HG03432 (cell line): ENCODE results near the gene FOXP1.

Source experiments
- ATAC-seq: cut with Tn5 transposase; IDR thresholded peaks from one replicate; pipeline ENCODE4 v1.9.1; 2021; ENCODE audit warnings: mild to moderate bottlenecking, moderate library complexity; ENCODE audit not compliant: unreplicated experiment

The FOXP1 gene

DNA sequence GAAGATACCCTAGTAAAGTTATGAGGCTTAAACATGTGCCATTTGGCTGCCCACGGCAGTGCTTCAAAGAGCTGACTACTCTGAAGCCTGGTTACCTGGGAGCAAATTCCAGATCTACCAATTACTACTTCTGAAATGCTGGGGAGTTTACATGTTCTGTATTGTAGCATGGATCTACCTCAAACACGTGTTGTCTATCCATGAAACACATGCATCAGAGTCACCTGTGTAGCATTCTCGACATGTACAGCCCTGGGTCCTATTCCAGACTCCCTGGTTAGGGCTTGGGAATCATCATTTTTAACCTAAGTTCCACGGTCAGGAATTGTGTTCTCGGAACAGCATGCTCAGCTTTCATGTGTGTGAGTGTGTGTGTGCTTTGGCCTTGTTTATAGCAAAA lies 671.8 kb downstream of the FOXP1 start:
- ATAC-seq = no peak

DNA sequence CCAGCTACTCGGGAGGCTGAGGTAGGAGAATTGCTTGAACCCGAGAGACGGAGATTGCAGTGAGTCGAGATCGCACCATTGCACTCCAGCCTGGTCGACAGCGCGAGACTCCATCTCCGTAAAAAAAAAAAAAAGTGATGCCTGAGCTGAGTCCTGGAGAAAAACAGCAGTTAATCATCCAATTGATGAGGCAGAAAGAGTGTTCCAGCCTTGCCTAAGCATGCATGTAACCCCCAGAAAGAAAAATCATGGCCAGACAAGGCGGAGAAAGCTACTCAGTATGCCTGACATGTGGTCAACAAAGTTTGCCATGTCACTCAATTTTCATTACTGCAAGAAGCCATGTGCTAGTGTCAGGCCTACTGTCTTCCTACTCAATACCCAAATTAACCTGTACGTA lies 678.0 kb downstream of the FOXP1 start:
- ATAC-seq = no peak
